ENCODE results near the gene VIT. TPM values are rescaled to one million over a fixed set of nuclear protein-coding genes. Genes with fewer than 3 reads are reported as not detected.

The VIT gene
- total and polyA plus RNA-seq, 2 donors (not counting 1 experiment from before 2014, with no cell fraction given) = 0.17 to 0.62 TPM

GRCh38 chr2:36692121-36692520, 4.4 kb upstream of the VIT start:
- Histone ChIP-seq H3K4me2 (ENCODE audit: extremely low read depth, insufficient read depth, low read length) (no peak overlapping the region), H4K20me1 (ENCODE audit: control insufficient read depth, extremely low read depth, insufficient read depth, low read length) (no peaks in the 10 kb centered on the region), H3K79me2 (ENCODE audit: control insufficient read depth, insufficient read depth, low read length) (no peaks in the 10 kb centered on the region), H3K27me3 (ENCODE audit: control insufficient read depth, insufficient read depth, low read length) (no peaks in the 10 kb centered on the region), H3K4me3 (replicated peaks in 1 of 4; ENCODE audit: control extremely low read depth in 1 of 4, insufficient read depth in 1 of 4, low read depth in 3 of 4, low read length in 4 of 4) (no peak overlapping the region), H2AFZ (ENCODE audit: low read length) (no peak overlapping the region), H3K36me3 (ENCODE audit: control insufficient read depth, insufficient read depth, low read length) (no peaks in the 10 kb centered on the region), H3K4me1 (ENCODE audit: control insufficient read depth, extremely low read depth, insufficient read depth, low read length) (peaks cover 4% of the 10 kb centered on the region), H3K27ac (ENCODE audit: insufficient read depth, low read length) (no peak overlapping the region), H3K9ac (ENCODE audit: insufficient read depth, low read length) (no peak overlapping the region), H3K9me3 (ENCODE audit: control insufficient read depth, insufficient read depth, low read depth, low read length) (no peaks in the 10 kb centered on the region)
- no peak for DNase-seq (ENCODE audit: low read depth in 2 of 2)
- TF ChIP-seq EZH2 (IDR thresholded peaks at IDR 0.05; ENCODE audit: low read length, missing control alignments) (no peak), CTCF (conservative IDR thresholded peaks at IDR 0.05 in 1 of 2, IDR thresholded peaks at IDR 0.05 in 1 of 2; ENCODE audit: low read depth in 1 of 2, low read length in 2 of 2) (no peak)

GRCh38 chr2:36693825-36694224, 2.7 kb upstream of the VIT start:
- H3K4me3 ChIP-seq (replicated peaks in 1 of 4; ENCODE audit: control extremely low read depth in 1 of 4, insufficient read depth in 1 of 4, low read depth in 3 of 4, low read length in 4 of 4) = no peak overlapping the region
- H3K9me3 ChIP-seq (ENCODE audit: control insufficient read depth, insufficient read depth, low read depth, low read length) = no peaks in the 10 kb centered on the region
- no peak overlapping the region for H3K4me2 ChIP-seq (ENCODE audit: extremely low read depth, insufficient read depth, low read length)
- H4K20me1 ChIP-seq (ENCODE audit: control insufficient read depth, extremely low read depth, insufficient read depth, low read length) = no peaks in the 10 kb centered on the region
- no peak overlapping the region for H2AFZ ChIP-seq (ENCODE audit: low read length)
- H3K27ac ChIP-seq (ENCODE audit: insufficient read depth, low read length) = no peak overlapping the region
- H3K9ac ChIP-seq (ENCODE audit: insufficient read depth, low read length) = no peak overlapping the region
- H3K79me2 ChIP-seq (ENCODE audit: control insufficient read depth, insufficient read depth, low read length) = no peaks in the 10 kb centered on the region
- H3K4me1 ChIP-seq (ENCODE audit: control insufficient read depth, extremely low read depth, insufficient read depth, low read length) = peaks cover 7% of the 10 kb centered on the region
- TF ChIP-seq CTCF (conservative IDR thresholded peaks at IDR 0.05 in 1 of 2, IDR thresholded peaks at IDR 0.05 in 1 of 2; ENCODE audit: low read depth in 1 of 2, low read length in 2 of 2) (no peak), EZH2 (IDR thresholded peaks at IDR 0.05; ENCODE audit: low read length, missing control alignments) (no peak)
- DNase-seq (ENCODE audit: low read depth in 2 of 2) = no peak
- no peaks in the 10 kb centered on the region for H3K27me3 ChIP-seq (ENCODE audit: control insufficient read depth, insufficient read depth, low read length)
- no peaks in the 10 kb centered on the region for H3K36me3 ChIP-seq (ENCODE audit: control insufficient read depth, insufficient read depth, low read length)

DNA sequence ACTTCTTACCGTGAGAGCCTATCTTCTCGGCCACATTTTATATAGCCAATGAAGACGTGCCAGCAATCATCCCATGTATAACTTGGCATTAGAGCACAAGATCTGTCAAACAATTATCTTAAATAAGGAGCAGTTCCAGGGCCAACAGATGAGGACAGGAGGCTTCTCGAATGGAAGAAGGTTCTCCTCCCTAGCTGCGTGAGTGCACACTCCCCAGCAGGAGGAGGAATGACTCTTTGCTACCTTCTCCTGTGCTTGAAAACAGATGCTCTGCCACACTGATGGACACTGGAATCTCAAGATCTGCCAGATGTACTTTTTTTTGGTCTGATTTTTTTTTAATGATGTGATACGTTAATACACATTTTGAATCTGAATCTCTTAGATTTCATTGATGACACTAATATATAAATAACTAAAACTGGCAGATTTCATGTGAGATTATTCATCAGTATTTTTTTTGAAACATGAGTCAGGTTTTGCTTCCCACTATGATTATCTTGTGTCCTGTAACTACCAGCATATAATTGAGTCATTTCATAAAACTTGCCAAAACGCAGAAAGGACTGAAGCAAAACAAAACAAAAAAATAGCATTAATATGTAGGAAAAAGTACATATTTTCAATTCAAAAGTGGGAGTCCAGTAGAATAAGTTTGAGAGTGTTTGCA, 626 bp upstream of the VIT start:
- Histone ChIP-seq H3K36me3 (ENCODE audit: control insufficient read depth, insufficient read depth, low read length) (no peaks in the 10 kb centered on the region), H3K9ac (ENCODE audit: insufficient read depth, low read length) (no peak overlapping the region), H3K4me1 (ENCODE audit: control insufficient read depth, extremely low read depth, insufficient read depth, low read length) (peaks cover 7% of the 10 kb centered on the region), H2AFZ (ENCODE audit: low read length) (no peak overlapping the region), H3K4me3 (replicated peaks in 1 of 4; ENCODE audit: control extremely low read depth in 1 of 4, insufficient read depth in 1 of 4, low read depth in 3 of 4, low read length in 4 of 4) (peak overlapping the region in 1 of 4 experiments; percentile 7), H4K20me1 (ENCODE audit: control insufficient read depth, extremely low read depth, insufficient read depth, low read length) (no peaks in the 10 kb centered on the region), H3K79me2 (ENCODE audit: control insufficient read depth, insufficient read depth, low read length) (no peaks in the 10 kb centered on the region), H3K4me2 (ENCODE audit: extremely low read depth, insufficient read depth, low read length) (peak overlapping the region; percentile 48), H3K27me3 (ENCODE audit: control insufficient read depth, insufficient read depth, low read length) (no peaks in the 10 kb centered on the region), H3K9me3 (ENCODE audit: control insufficient read depth, insufficient read depth, low read depth, low read length) (no peaks in the 10 kb centered on the region), H3K27ac (ENCODE audit: insufficient read depth, low read length) (peak overlapping the region; percentile 2)
- peak; percentile 66 to 73 for DNase-seq (ENCODE audit: low read depth in 2 of 2)
- peak; percentile 20 to 35 for TF ChIP-seq CTCF (conservative IDR thresholded peaks at IDR 0.05 in 1 of 2, IDR thresholded peaks at IDR 0.05 in 1 of 2; ENCODE audit: low read depth in 1 of 2, low read length in 2 of 2)
- TF ChIP-seq EZH2 (IDR thresholded peaks at IDR 0.05; ENCODE audit: low read length, missing control alignments) = no peak
